Mesendoderm (in vitro differentiated cells): ENCODE measurements around the gene HCRTR1. TPM values are rescaled to one million over a fixed set of nuclear protein-coding genes. Genes with fewer than 3 reads are reported as not detected.

Experiments used
- DNase-seq: peaks from one replicate; pipeline ENCODE4 v3.0.0; 2013
- H2AK5ac ChIP-seq: 2 replicates; pipeline ENCODE4 v1.6.1; 2013; ENCODE audit warnings: low read length, inconsistent platforms
- H2BK120ac ChIP-seq: 2 replicates; pipeline ENCODE4 v1.6.1; 2013; ENCODE audit warnings: low read depth, mild to moderate bottlenecking, low read length, moderate library complexity, mixed read lengths
- H2BK15ac ChIP-seq: replicated peaks from 2 replicates; pipeline ENCODE4 v1.6.1; 2013; ENCODE audit warnings: low read depth, mild to moderate bottlenecking, moderate library complexity
- H2BK5ac ChIP-seq: 2 replicates; pipeline ENCODE4 v1.6.1; 2013; ENCODE audit warnings: low read length, inconsistent platforms
- H3K18ac ChIP-seq: 2 replicates; pipeline ENCODE4 v1.6.1; 2013; ENCODE audit warnings: mild to moderate bottlenecking, low read length, mixed read lengths
- H3K23ac ChIP-seq: one replicate; pipeline ENCODE4 v1.6.1; 2013; ENCODE audit warnings: low read length
- H3K27ac ChIP-seq: 2 replicates; pipeline ENCODE4 v1.5.1; 2013; ENCODE audit warnings: low read depth, mild to moderate bottlenecking, inconsistent platforms, low read length, moderate library complexity
- H3K27me3 ChIP-seq: 2 replicates; pipeline ENCODE4 v1.6.1; 2013; ENCODE audit warnings: low read length, control low read depth, mild to moderate bottlenecking, inconsistent platforms; ENCODE audit not compliant: insufficient read depth, poor library complexity
- H3K36me3 ChIP-seq: 2 replicates; pipeline ENCODE4 v1.6.1; 2013; ENCODE audit warnings: low read length, inconsistent platforms; ENCODE audit not compliant: control insufficient read depth, insufficient read depth
- H3K4ac ChIP-seq: one replicate; pipeline ENCODE4 v1.6.1; 2013; ENCODE audit warnings: low read depth, mild to moderate bottlenecking, low read length, moderate library complexity
- H3K4me1 ChIP-seq: 2 replicates; pipeline ENCODE4 v1.6.1; 2013; ENCODE audit warnings: low read depth, low read length, inconsistent platforms; ENCODE audit not compliant: control insufficient read depth
- H3K4me2 ChIP-seq: 2 replicates; pipeline ENCODE4 v1.6.1; 2013; ENCODE audit warnings: low read length
- H3K4me3 ChIP-seq: 2 replicates; pipeline ENCODE4 v1.5.1; 2013; ENCODE audit warnings: mild to moderate bottlenecking, low read length
- H3K56ac ChIP-seq: one replicate; pipeline ENCODE4 v1.6.1; 2013; ENCODE audit warnings: low read length
- H3K79me1 ChIP-seq: 2 replicates; pipeline ENCODE4 v1.6.1; 2013; ENCODE audit warnings: low read length, inconsistent platforms
- H3K79me2 ChIP-seq: 2 replicates; pipeline ENCODE4 v1.6.1; 2013; ENCODE audit warnings: mild to moderate bottlenecking, low read length; ENCODE audit not compliant: control insufficient read depth, insufficient read depth
- H3K9ac ChIP-seq: 2 replicates; pipeline ENCODE4 v1.6.1; 2013; ENCODE audit warnings: low read length, inconsistent platforms
- H4K5ac ChIP-seq: one replicate; pipeline ENCODE4 v1.6.1; 2013; ENCODE audit warnings: low read length
- H4K8ac ChIP-seq: one replicate; pipeline ENCODE4 v1.6.1; 2013; ENCODE audit warnings: low read depth, mild to moderate bottlenecking, control low read depth, low read length, moderate library complexity
- WGBS: extraction: QIAGEN DNeasy Blood & Tissue Kit; methylation state at CpG from one replicate; pipeline ENCODE4 v1.1.7; 2013; ENCODE audit warnings: low lambda C conversion rate, missing lambda C conversion rate; ENCODE audit not compliant: insufficient coverage; ENCODE audit errors: extremely low coverage; 5-methylcytosine and 5-hydroxymethylcytosine counted together
- polyA plus RNA-seq, 2 experiments: library from polyadenylated mRNA; stranded (reverse); fragments of 200-250 nt; gene quantifications; one replicate each; pipeline ENCODE4 v1.2.3, GENCODE V29; 2013

The HCRTR1 gene
- polyA plus RNA-seq (2013, experiment 1 of 2), result 0.04 TPM
- 0.04 TPM for polyA plus RNA-seq (2013, experiment 2 of 2)

GRCh38 chr1:31617218-31617915, at the start of gene HCRTR1:
TSS of gene HCRTR1 (plus strand) at chr1:31617689. CDS start at chr1:31619193, 1,504 bp downstream.
- no peak within 1 kb of the TSS for H2BK120ac ChIP-seq
- H3K4me1 ChIP-seq, result no peaks in the 10 kb centered on the region
- H3K79me1 ChIP-seq, result no peaks in the 10 kb centered on the region
- WGBS, result no CpG with 5 or more reads among the region's 48 CpGs
- no peak within 1 kb of the TSS for H2AK5ac ChIP-seq
- peak within 1 kb of the TSS; percentile 84 for H3K56ac ChIP-seq
- H3K4ac ChIP-seq, result no peak within 1 kb of the TSS
- DNase-seq, result no peak
- no peak within 1 kb of the TSS for H4K8ac ChIP-seq
- H3K79me2 ChIP-seq, result no peaks in the 10 kb centered on the region
- H3K36me3 ChIP-seq, result no peaks in the 10 kb centered on the region
- no peak within 1 kb of the TSS for H3K27ac ChIP-seq
- H3K23ac ChIP-seq, result peak within 1 kb of the TSS; percentile 51
- peak within 1 kb of the TSS; percentile 59 for H3K9ac ChIP-seq
- peak within 1 kb of the TSS; percentile 89 for H3K4me2 ChIP-seq
- H2BK5ac ChIP-seq, result no peak within 1 kb of the TSS
- H2BK15ac ChIP-seq, result no peak within 1 kb of the TSS
- peak within 1 kb of the TSS; percentile 54 for H3K4me3 ChIP-seq
- peaks cover 5% of the 10 kb centered on the region for H3K27me3 ChIP-seq
- no peak within 1 kb of the TSS for H4K5ac ChIP-seq
- no peak within 1 kb of the TSS for H3K18ac ChIP-seq

- H4K5ac ChIP-seq, result no peak overlapping the region
- H2BK5ac ChIP-seq, result no peak overlapping the region
- WGBS, result no CpG with 5 or more reads among the region's 10 CpGs
- no peak overlapping the region for H3K9ac ChIP-seq
- H3K4me3 ChIP-seq, result no peak overlapping the region
- H3K36me3 ChIP-seq, result no peaks in the 10 kb centered on the region
- DNase-seq, result no peak
- H3K56ac ChIP-seq, result no peak overlapping the region
- no peak overlapping the region for H2BK120ac ChIP-seq
- H3K27me3 ChIP-seq, result no peaks in the 10 kb centered on the region
- H3K18ac ChIP-seq, result no peak overlapping the region
- no peaks in the 10 kb centered on the region for H3K79me2 ChIP-seq
- no peak overlapping the region for H3K27ac ChIP-seq
- H2BK15ac ChIP-seq, result no peak overlapping the region
- no peak overlapping the region for H3K4me2 ChIP-seq
- no peak overlapping the region for H3K23ac ChIP-seq
- H3K4ac ChIP-seq, result no peak overlapping the region
- H2AK5ac ChIP-seq, result no peak overlapping the region
- no peaks in the 10 kb centered on the region for H3K79me1 ChIP-seq
- H4K8ac ChIP-seq, result no peak overlapping the region
- peaks cover 2% of the 10 kb centered on the region for H3K4me1 ChIP-seq
These were observed 49.4 kb upstream of the HCRTR1 start for GRCh38 chr1:31567956-31568570.

GRCh38 chr1:31568895-31569595, 48.4 kb upstream of the HCRTR1 start:
- DNase-seq, result no peak

GRCh38 chr1:31569596-31570173, 47.8 kb upstream of the HCRTR1 start:
- H2BK5ac ChIP-seq, result no peak overlapping the region
- no peak for DNase-seq
- WGBS, result no CpG with 5 or more reads among the region's 13 CpGs
- H3K4me3 ChIP-seq, result no peak overlapping the region
- no peaks in the 10 kb centered on the region for H3K27me3 ChIP-seq
- no peak overlapping the region for H3K4me2 ChIP-seq
- H3K9ac ChIP-seq, result no peak overlapping the region
- H3K36me3 ChIP-seq, result no peaks in the 10 kb centered on the region
- no peak overlapping the region for H3K56ac ChIP-seq
- H2BK120ac ChIP-seq, result no peak overlapping the region
- H3K27ac ChIP-seq, result no peak overlapping the region
- no peak overlapping the region for H4K8ac ChIP-seq
- H3K18ac ChIP-seq, result no peak overlapping the region
- H2BK15ac ChIP-seq, result no peak overlapping the region
- H3K79me2 ChIP-seq, result no peaks in the 10 kb centered on the region
- H3K4me1 ChIP-seq, result peaks cover 2% of the 10 kb centered on the region
- H3K23ac ChIP-seq, result no peak overlapping the region
- H3K79me1 ChIP-seq, result no peaks in the 10 kb centered on the region
- no peak overlapping the region for H4K5ac ChIP-seq
- H3K4ac ChIP-seq, result no peak overlapping the region
- no peak overlapping the region for H2AK5ac ChIP-seq

More at GRCh38 chr1:31568895-31569595, 48.4 kb upstream of the HCRTR1 start:
- H2BK5ac ChIP-seq, result no peak overlapping the region
- no peak overlapping the region for H3K27ac ChIP-seq
- H3K4ac ChIP-seq, result no peak overlapping the region
- no peak overlapping the region for H4K5ac ChIP-seq
- no peaks in the 10 kb centered on the region for H3K79me2 ChIP-seq
- H3K23ac ChIP-seq, result no peak overlapping the region
- no peak overlapping the region for H3K4me3 ChIP-seq
- no CpG with 5 or more reads among the region's 11 CpGs for WGBS
- no peaks in the 10 kb centered on the region for H3K27me3 ChIP-seq
- H2BK15ac ChIP-seq, result no peak overlapping the region
- no peak overlapping the region for H3K4me2 ChIP-seq
- H3K9ac ChIP-seq, result no peak overlapping the region
- H4K8ac ChIP-seq, result no peak overlapping the region
- peaks cover 2% of the 10 kb centered on the region for H3K4me1 ChIP-seq
- H3K79me1 ChIP-seq, result no peaks in the 10 kb centered on the region
- no peak overlapping the region for H3K56ac ChIP-seq
- no peak overlapping the region for H3K18ac ChIP-seq
- no peak overlapping the region for H2AK5ac ChIP-seq
- no peak overlapping the region for H2BK120ac ChIP-seq
- no peaks in the 10 kb centered on the region for H3K36me3 ChIP-seq

GRCh38 chr1:31570228-31570627, 47.3 kb upstream of the HCRTR1 start:
- H3K18ac ChIP-seq, result no peak overlapping the region
- no CpG with 5 or more reads among the region's 11 CpGs for WGBS
- H3K4me3 ChIP-seq, result no peak overlapping the region
- H3K27me3 ChIP-seq, result no peaks in the 10 kb centered on the region
- H2BK120ac ChIP-seq, result no peak overlapping the region
- no peak for DNase-seq
- H3K36me3 ChIP-seq, result no peaks in the 10 kb centered on the region
- H2AK5ac ChIP-seq, result no peak overlapping the region
- no peak overlapping the region for H3K27ac ChIP-seq
- H3K79me1 ChIP-seq, result no peaks in the 10 kb centered on the region
- H3K56ac ChIP-seq, result no peak overlapping the region
- no peaks in the 10 kb centered on the region for H3K79me2 ChIP-seq
- no peak overlapping the region for H4K5ac ChIP-seq
- H3K4ac ChIP-seq, result no peak overlapping the region
- no peak overlapping the region for H4K8ac ChIP-seq
- H3K23ac ChIP-seq, result no peak overlapping the region
- H3K4me1 ChIP-seq, result peaks cover 5% of the 10 kb centered on the region
- H3K4me2 ChIP-seq, result no peak overlapping the region
- no peak overlapping the region for H3K9ac ChIP-seq
- H2BK15ac ChIP-seq, result no peak overlapping the region
- no peak overlapping the region for H2BK5ac ChIP-seq
